VCaP (cell line): ENCODE results near the gene RXFP1.

Source experiments
- H3K27ac ChIP-seq: fragments of 450-650 bp; 2 replicates; pipeline ENCODE4 v1.5.1; 2017
- CTCF ChIP-seq: fragments of 450-650 bp; conservative IDR thresholded peaks from 2 replicates; pipeline ENCODE4 v1.5.1; 2017; ENCODE audit warnings: mild to moderate bottlenecking, moderate library complexity

Gene RXFP1

GRCh38 chr4:158578476-158578875 is 56.8 kb downstream of the RXFP1 start:
- no peak overlapping the region for H3K27ac ChIP-seq

DNA sequence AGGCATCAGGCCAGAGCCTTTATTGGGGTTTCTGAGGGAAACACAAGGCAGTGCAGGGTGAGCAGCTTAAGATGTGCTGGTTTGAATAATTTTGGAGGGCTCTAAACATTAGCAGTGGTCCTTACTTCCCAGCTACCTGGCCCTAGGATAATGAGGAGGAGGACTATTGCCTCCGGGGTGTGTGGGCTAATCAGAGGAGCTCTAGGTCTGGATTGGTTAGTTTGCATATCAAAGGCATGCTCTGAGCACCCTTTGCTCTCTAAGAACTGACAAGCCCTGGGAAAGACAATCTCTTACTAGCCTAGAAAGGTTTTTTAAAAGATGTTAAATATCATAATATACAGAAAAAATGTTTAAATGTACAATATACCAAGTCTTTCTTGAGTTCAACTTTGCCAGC is 58.4 kb downstream of the RXFP1 start:
- no peak overlapping the region for H3K27ac ChIP-seq
- TF ChIP-seq CTCF: no peak

More at GRCh38 chr4:158578476-158578875, 56.8 kb downstream of the RXFP1 start:
- TF ChIP-seq CTCF: peak; percentile 64

DNA sequence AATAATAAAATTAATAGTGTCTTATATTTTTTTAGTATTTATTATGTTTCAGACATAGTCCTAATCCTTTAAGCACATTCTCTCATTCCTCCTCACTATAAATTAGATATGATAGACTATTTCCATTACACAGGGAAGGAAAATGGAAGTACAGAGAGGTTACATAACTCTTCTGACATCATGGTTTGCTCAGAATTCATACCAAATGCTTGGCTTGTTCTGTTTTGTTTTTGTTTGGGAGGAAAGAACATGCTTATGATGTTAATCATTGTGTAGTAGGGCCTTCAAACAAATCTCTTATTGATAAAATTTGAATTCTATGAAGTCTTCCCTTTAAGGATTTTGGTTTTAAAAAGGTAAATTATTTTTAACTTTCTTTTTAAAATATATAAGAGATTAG is 59.5 kb downstream of the RXFP1 start:
- no peak for TF ChIP-seq CTCF

DNA sequence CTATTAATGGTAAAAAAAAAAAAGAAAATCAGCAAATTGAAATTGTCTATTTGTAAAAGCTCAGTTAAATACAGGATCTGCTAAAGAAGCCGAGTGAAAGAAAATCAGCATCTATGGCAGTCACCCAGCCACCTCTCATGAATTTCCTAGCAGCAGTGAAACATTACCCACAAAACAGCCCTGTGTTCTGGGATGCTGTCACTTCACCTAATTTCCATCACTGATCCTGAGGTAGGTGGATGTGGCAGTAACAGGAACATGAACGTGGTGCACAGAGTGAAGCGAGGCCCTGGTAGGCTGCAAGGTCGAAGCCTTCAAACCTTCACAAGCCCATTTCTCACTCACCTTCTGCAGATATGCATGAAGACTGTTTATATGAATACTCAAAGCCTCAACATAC is 65.2 kb downstream of the RXFP1 start:
- TF ChIP-seq CTCF: no peak
- H3K27ac ChIP-seq: no peak overlapping the region

More for the DNA sequence above, 59.5 kb downstream of the RXFP1 start:
- no peak overlapping the region for H3K27ac ChIP-seq

DNA sequence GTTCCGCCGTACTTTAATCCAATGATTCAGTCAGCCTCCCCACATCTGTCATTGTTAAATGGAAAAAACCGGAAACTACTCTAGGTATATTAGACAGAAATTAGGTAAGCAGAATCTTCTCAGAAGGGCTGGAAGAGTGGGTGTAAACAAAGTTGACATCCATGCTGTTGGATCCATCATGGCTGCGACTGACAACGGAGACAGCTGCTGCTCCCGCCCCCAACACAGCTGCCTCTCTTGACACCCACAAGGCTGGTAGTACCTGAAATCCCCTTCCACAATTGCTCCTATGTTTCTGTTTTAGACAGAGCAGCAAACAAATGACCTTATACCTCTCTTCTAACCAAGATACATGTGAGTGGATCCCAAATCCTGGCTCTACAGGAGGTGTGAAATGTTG is 66.6 kb downstream of the RXFP1 start:
- TF ChIP-seq CTCF: no peak

GRCh38 chr4:158588777-158589176 is 67.1 kb downstream of the RXFP1 start:
- TF ChIP-seq CTCF: no peak

More for the DNA sequence above, 66.6 kb downstream of the RXFP1 start:
- H3K27ac ChIP-seq: no peak overlapping the region

GRCh38 chr4:158590306-158590705 is 68.6 kb downstream of the RXFP1 start:
- no peak for TF ChIP-seq CTCF
- H3K27ac ChIP-seq: no peak overlapping the region

More at GRCh38 chr4:158588777-158589176, 67.1 kb downstream of the RXFP1 start:
- H3K27ac ChIP-seq: no peak overlapping the region
